HFFc6 (cell line): ENCODE results near the gene VCL. TPM values are rescaled to one million over a fixed set of nuclear protein-coding genes. Genes with fewer than 3 reads are reported as not detected.

Experiments
- DNase-seq: peaks from one replicate; pipeline ENCODE4 v3.0.0-alpha.2; 2018
- H3K27ac Mint-ChIP-seq: 2 replicates; pipeline ENCODE4 v1.8.0; 2020; ENCODE audit warnings: mild to moderate bottlenecking, mixed read lengths
- H3K27me3 Mint-ChIP-seq: 2 replicates; pipeline ENCODE4 v1.8.0; 2021; ENCODE audit warnings: mild to moderate bottlenecking, moderate library complexity, mixed read lengths; ENCODE audit not compliant: insufficient read depth
- H3K36me3 Mint-ChIP-seq: 2 replicates; pipeline ENCODE4 v1.8.0; 2021; ENCODE audit warnings: low read depth, mixed read lengths
- H3K4me1 Mint-ChIP-seq: 2 replicates; pipeline ENCODE4 v1.8.0; 2020; ENCODE audit warnings: low read depth, mixed read lengths
- H3K4me3 Mint-ChIP-seq: 2 replicates; pipeline ENCODE4 v1.8.0; 2020; ENCODE audit warnings: mild to moderate bottlenecking, moderate library complexity, mixed read lengths
- H3K9me3 Mint-ChIP-seq: 2 replicates; pipeline ENCODE4 v1.8.0; 2020; ENCODE audit warnings: mild to moderate bottlenecking, mixed read lengths
- CTCF ChIP-seq: fragments of 200-600 bp; sonication (generic); IDR thresholded peaks from 2 replicates; pipeline ENCODE4 v1.5.0; 2021; ENCODE audit warnings: antibody characterized with exemption, mild to moderate bottlenecking
- total RNA-seq, 6 experiments: library from RNA; stranded (reverse); fragmentation: NEBNext Ultra II Directional; extraction: Animal tissue kit (Norgen Biotek cat#: 25700); gene quantifications; 2 replicates in 1 of 6; 3 replicates in 5 of 6; pipeline ENCODE4 v1.2.3, GENCODE V29; 2021

Gene VCL
- total RNA-seq, 6 experiments from 2014 or later, result 366 to 443 (median 406) TPM

GRCh38 chr10:74150990-74151878, 153.3 kb downstream of the VCL start, which contains the start of gene ADK:
TSS of gene ADK (plus strand) at chr10:74151221. CDS start at chr10:74151279, 58 bp downstream.
- no peaks in the 10 kb centered on the region for H3K9me3 Mint-ChIP-seq
- no peaks in the 10 kb centered on the region; the same call in 1 of the 2 replicates for H3K27me3 Mint-ChIP-seq
- peak; percentile 73 for TF ChIP-seq CTCF
- peaks cover 5% of the 10 kb centered on the region; the same call in 1 of the 2 replicates for H3K36me3 Mint-ChIP-seq
- H3K4me1 Mint-ChIP-seq, result peaks cover 33% of the 10 kb centered on the region
- DNase-seq, result peak; percentile 97
- peak within 1 kb of the TSS; percentile 65 for H3K27ac Mint-ChIP-seq
- H3K4me3 Mint-ChIP-seq, result no peak within 1 kb of the TSS

- H3K36me3 Mint-ChIP-seq, result peaks cover 5% of the 10 kb centered on the region; the same call in 1 of the 2 replicates
- no peaks in the 10 kb centered on the region for H3K9me3 Mint-ChIP-seq
- H3K27ac Mint-ChIP-seq, result peak overlapping the region; percentile 65
- TF ChIP-seq CTCF, result no peak
- no peak for DNase-seq
- no peaks in the 10 kb centered on the region; the same call in 1 of the 2 replicates for H3K27me3 Mint-ChIP-seq
- peaks cover 33% of the 10 kb centered on the region for H3K4me1 Mint-ChIP-seq
- H3K4me3 Mint-ChIP-seq, result no peak overlapping the region; the same call in 1 of the 2 replicates
Measured at GRCh38 chr10:74151879-74152722, 154.2 kb downstream of the VCL start.

- Mint-ChIP-seq H3K9me3 (no peaks in the 10 kb centered on the region), H3K27ac (no peak overlapping the region), H3K36me3 (peaks cover under 1% of the 10 kb centered on the region; the same call in 1 of the 2 replicates), H3K27me3 (no peaks in the 10 kb centered on the region), H3K4me1 (peaks cover 30% of the 10 kb centered on the region), H3K4me3 (no peak overlapping the region; the same call in none of the 2 replicates)
- peak; percentile 63 for DNase-seq
- peak; percentile 84 for TF ChIP-seq CTCF
Measured at GRCh38 chr10:74153123-74153522, 155.2 kb downstream of the VCL start.

GRCh38 chr10:74153676-74154075, 155.8 kb downstream of the VCL start:
- Mint-ChIP-seq H3K36me3 (no peaks in the 10 kb centered on the region), H3K9me3 (no peaks in the 10 kb centered on the region), H3K27ac (no peak overlapping the region), H3K27me3 (no peaks in the 10 kb centered on the region), H3K4me3 (no peak overlapping the region), H3K4me1 (peaks cover 29% of the 10 kb centered on the region)
- TF ChIP-seq CTCF, result no peak
- no peak for DNase-seq

GRCh38 chr10:74156919-74157289, 159.0 kb downstream of the VCL start:
- Mint-ChIP-seq H3K9me3 (no peaks in the 10 kb centered on the region), H3K27ac (no peak overlapping the region), H3K36me3 (no peaks in the 10 kb centered on the region), H3K4me3 (no peak overlapping the region), H3K27me3 (peaks cover 2% of the 10 kb centered on the region; the same call in 1 of the 2 replicates), H3K4me1 (peaks cover 28% of the 10 kb centered on the region)
- DNase-seq, result no peak
- no peak for TF ChIP-seq CTCF
